Aortic smooth muscle cell (primary cell): ENCODE data around the gene HLA-DRB1. TPM values are rescaled to one million over a fixed set of nuclear protein-coding genes. Genes with fewer than 3 reads are reported as not detected.

Experiments
- total RNA-seq: library from RNA; depleted of rRNA; stranded (reverse); fragments of >200 nt; gene quantifications from 2 replicates; pipeline ENCODE4 v1.2.3, GENCODE V29; 2014

The HLA-DRB1 gene
- 0.13 TPM in 1 of 2 replicates, not detected in the other for total RNA-seq

DNA sequence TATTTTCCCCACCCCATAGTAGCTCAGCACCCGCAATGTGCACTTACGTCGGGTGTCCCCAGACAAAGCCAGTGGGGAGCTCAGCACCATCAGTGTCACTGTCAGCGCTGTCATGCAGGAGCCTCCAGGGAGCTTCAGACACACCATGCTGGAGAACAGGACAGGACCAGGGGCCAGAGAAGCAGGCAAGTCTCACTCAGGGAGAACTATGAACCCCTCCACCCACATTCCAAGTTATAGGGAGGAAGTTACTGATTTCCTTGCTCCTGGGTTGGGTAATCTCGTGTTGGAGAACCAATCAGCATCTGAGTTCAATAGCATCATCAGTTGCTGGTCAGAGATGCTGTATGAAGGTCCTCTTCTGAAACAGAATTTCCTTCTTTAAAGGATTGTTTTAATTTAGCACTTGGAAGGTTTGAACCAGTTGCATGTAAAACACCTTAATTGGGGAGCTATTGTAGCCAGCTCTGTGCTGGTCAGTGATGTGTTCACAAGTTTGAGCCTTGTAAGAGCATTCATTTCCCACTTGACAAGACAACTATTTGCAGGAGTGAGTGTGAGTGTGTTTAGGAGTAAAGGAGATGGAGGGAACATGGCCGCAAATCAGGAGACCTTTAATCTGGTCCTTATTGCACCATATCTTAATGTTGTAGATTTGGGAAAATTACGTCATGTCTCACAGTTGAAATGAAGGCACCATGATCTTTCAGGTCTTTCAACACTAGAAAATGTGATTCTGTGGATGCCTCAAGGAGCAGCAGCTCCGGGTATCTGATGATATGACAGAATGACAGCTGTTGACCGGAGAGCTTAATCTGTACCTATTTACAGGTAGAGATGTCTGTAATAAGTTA lies at the start of gene HLA-DRB1:
HLA-DRB1 (minus strand) TSS at position 253 of the 854 bp plus-strand sequence; CDS start at position 147, 106 bp downstream.

GRCh38 chr6:32637219-32637880 lies 47.7 kb upstream of the HLA-DRB1 start, which contains the start of gene HLA-DQA1:
Gene HLA-DQA1, plus strand, starts transcription at chr6:32637406. Its CDS starts 53 bp downstream, at chr6:32637459.

GRCh38 chr6:32529697-32530430 lies 59.8 kb downstream of the HLA-DRB1 start, which contains the start of gene HLA-DRB5:
Gene HLA-DRB5, minus strand, starts transcription at chr6:32530287. Its CDS starts 63 bp downstream, at chr6:32530224.

Other genes starting within 250 kb of the HLA-DRB1 start
- gene TSBP1, start 217.9 kb downstream of the HLA-DRB1 start, total RNA-seq: not detected in 2 replicates
- gene BTNL2, start 182.7 kb downstream of the HLA-DRB1 start, total RNA-seq: not detected in 2 replicates
- 0.53 TPM in 1 of 2 replicates, not detected in the other for gene HLA-DRA, start 150.0 kb downstream of the HLA-DRB1 start, total RNA-seq
- gene HLA-DRB5, start 59.6 kb downstream of the HLA-DRB1 start, total RNA-seq: not detected in 2 replicates
- gene HLA-DQA1, start 47.6 kb upstream of the HLA-DRB1 start, total RNA-seq: 0.40 TPM in 1 of 2 replicates, not detected in the other
- gene HLA-DQB1, start 76.8 kb upstream of the HLA-DRB1 start, total RNA-seq: not detected in 2 replicates
- not detected in 2 replicates for gene HLA-DQA2, start 151.5 kb upstream of the HLA-DRB1 start, total RNA-seq
- not detected in 2 replicates for gene HLA-DQB2, start 173.7 kb upstream of the HLA-DRB1 start, total RNA-seq
- gene HLA-DOB, start 227.2 kb upstream of the HLA-DRB1 start, total RNA-seq: 0.13 TPM in 1 of 2 replicates, not detected in the other
- gene TAP2, start 248.9 kb upstream of the HLA-DRB1 start, total RNA-seq: 21.3 and 21.8 TPM in 2 replicates